HG03103 (cell line): Measurements from ENCODE around the gene FAM50B.

ENCODE experiments used
- ATAC-seq: cut with Tn5 transposase; IDR thresholded peaks from one replicate; pipeline ENCODE4 v1.9.1; 2021; ENCODE audit warnings: low read depth; ENCODE audit not compliant: unreplicated experiment

FAM50B gene

DNA sequence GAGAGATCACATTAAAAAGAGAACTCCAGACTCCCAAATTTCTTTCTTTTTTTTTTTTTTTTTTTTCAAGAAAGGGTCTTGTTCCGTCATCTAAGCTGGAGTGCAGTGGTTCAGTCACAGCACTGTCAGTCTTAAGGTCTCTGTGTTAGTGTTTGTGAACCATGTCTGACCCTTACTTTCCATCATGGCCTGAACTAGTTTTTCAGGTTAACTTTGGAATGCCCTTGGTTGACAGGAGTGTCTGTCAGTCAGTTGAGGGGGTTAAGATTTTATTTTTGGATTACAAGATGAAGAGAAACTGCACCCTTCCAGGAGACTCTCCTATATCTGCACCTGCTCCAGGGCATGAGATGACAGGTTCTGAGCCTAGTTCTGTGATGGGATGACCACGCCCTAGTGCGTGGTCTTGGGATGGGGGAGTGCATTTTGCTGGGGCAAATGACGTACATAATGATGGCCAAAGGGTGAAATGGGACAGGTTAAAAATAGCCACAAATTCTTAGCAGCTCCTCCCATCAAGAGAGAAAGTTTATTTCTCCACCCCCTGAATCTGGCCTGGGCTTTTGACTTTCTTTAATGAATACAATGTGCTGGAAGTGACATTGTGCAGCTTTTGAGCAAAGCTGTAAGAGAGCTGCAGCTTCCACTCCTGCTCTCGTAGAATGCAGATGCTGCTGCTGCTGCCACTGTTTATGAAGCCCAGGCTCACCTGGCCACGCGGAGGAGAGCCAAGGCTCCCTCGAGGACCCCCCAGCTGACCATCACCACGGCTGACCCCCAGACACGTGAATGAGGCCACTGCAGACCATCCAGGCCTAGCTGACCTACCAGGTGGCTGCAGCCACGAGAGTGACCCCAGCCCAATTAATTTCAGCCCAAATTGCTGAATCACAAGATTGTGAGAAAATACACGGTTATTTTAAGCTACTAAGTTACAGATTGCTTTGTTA, 29.7 kb upstream of the FAM50B start:
- ATAC-seq = no peak

DNA sequence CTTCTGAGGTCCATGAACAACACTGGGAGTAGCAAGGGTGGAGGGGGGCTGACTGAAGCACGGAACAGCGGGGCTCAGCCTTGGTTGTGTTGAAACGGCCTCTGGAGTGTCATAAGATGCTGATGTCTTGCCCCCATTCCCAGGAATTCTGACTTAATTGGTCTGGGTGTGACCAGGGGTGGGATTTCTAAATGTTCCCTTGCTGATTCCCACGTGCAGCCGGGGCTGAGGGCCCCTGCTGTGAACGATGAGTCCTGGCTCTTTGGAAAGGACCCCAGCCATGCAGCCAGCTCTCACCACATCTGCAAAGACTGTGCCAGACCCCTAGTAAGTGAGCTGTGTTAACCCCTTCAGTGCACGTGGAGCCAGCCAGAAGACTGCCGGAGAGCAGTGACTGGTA, 28.6 kb upstream of the FAM50B start:
- no peak for ATAC-seq

DNA sequence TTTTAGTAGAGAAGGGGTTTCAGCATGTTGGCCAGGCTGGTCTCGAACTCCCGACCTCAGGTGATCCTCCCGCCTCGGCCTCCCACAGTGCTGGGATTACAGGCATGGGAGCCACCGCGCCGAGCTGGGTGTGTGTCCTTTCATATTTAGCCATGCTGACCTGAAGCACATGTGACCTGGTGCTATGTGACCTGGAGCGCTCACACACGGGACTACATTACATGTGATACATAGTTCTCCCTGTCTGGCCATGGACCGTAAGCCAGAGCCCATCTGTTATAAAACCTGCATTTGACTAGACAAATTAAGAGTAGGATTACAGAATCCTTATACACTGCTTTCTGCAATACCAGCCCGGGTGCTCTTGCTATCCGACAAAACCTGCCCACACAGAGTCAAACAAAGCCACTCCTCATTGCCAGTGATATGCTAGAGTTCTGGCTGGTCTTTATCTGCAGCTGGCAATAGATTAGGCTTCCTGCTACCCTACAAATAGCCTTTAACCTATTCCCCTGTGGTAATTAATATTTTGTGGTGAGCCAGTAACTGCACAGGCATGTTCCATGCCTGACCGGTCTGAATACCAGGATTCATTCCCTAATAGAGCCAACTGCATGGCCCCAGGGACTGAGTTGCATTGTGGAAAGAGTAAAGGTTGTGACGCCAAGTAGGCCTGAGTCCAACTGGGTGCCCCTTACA, 26.3 kb upstream of the FAM50B start:
- no peak for ATAC-seq

DNA sequence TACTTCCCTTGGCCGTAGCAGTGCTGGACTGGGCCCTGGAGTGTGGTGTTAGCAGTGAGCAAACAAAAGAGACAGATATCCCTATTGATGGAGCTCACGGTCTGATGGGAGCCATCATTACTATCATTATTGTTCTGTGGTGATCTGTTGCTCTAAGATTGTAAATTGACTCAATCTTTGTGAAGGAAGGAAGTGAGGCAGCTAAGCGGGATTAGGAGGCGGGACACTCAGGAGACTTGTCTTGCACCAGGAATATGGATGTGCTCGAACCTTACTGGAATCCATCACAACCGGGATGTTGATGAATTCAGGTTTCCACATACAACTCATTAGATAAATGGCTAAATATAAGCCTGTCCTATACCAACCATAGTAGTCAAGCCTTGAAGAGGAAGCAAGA, 25.5 kb upstream of the FAM50B start:
- ATAC-seq = no peak

DNA sequence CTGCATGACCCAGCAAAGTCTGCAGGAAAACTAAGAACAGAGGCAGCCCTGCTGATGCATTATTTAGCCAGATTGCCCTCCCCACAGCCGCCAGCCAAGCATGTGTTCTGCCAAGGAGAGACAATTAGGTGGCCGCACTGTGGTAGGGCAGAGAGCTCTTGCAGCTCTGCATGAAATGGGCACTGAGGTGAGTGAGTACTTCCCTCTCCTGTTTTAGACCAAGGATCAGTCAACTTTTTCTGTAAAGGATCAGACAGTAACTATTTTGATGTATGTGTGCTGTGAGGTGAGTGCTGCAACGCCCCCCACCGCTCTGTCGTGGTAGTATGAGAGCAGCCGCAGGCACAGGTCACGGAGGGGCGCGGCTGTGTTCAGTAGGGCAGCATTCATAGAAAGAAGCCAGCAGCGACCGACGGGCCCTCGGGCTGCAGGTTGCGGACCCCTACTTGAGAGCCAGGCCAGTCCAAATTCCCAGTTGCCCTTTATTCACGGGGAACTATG, 23.8 kb upstream of the FAM50B start:
- ATAC-seq = no peak

DNA sequence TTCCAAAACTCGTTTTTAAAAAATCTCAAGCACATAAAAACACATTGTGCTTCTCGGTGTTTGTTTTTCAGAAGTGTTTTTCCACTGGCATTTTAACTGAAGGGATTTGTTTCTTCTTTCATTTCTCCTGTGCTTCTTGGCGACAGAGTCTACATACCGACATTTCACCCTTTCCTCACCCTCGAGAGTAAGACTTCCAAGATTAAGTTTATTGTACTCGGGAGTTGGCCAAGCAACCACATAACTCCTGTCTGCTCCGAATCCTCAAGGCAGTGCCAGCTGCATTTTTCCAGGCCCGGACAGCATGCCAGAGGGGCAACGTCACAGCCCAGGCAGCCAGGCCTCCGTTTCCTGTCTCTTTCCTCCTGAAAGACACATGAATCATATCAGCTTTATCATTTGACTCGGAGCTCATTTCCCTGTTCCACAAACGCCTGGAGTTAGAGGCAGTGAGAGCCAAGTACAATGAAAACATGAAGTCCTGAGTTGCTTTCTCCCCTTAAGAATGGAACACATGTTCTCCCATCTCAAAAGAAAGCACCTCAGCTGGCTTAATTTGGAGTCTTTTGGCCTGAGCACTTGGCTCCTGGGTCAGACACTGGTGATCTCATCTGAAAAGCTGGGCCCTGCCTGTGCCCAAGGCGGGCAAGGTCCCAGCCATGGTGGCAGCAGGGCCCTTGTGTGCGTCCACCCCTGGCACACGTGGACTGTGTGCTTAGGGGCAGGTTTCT, 23.2 kb upstream of the FAM50B start:
- no peak for ATAC-seq

DNA sequence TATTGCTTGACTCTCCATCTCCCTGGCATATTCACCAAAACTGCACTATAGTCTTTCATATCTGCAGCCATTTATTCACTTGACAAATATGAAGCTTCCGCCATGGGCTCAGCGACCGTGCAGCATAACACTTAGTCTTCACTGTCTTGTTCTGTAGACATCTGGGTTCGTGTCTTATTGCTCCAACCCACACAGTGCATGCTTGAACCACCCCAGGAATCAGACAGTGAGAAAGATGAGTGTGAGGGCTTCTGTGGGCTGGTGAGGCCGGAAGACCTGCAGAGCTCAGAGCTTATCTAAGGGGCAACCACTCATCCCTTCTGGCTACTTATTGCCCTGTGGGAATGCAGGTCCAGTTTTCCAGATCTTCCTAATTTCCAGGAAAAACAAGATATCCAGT, 19.9 kb upstream of the FAM50B start:
- no peak for ATAC-seq

DNA sequence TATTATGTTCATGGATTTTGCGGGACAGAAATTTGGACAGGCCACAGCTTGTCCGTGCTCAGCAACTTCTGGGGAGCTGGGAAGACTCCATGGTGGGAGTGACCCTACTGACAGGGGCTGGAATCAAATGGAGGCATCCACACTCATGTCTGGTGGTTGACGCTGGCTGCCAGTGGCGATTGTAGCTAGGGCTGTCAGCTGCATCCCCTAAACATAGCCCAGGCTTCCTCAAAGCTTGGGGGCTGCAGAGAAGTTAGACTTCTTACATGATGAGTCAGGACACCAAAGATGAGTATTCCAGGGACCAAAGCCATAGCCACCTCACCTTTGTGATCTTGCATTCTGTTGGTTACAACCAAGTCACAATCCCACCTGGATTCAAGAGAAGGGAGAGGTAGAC, 18.4 kb upstream of the FAM50B start:
- ATAC-seq = no peak

DNA sequence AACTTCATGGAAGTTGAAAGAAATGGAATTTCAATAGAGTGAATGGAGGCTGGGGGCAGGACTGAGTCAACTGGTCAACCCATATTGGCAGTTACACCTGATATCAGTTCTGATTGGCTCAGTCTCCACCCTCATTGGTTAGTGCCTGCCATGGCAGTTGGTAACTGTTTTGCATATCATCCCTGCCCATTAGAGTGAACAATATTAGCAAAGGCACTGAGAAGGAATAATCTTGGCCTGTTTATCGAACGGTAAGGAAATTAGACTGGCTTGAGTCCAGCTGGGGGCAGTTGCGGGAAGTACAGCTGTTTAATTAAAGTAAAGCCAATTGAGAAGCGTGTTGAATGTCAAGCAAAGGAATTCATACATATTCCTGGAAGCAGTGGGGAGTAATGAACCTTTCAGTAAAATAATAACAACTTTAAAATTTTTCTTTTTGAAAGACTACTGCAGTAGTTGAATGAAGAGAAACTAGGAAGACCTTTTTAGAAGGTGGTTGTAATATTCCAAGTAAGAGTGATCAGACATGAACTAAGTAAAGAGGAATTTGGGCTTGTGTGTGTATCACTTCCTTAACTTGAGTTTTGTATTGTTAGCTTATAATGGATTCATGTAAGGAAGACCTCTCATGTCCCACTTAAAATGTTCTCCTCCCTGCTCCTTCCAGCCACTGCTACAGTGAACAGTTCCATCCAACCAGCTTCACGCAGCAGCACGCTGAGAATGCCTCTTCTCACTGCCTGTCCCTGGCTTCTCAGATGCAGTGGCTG, 17.2 kb upstream of the FAM50B start:
- no peak for ATAC-seq

DNA sequence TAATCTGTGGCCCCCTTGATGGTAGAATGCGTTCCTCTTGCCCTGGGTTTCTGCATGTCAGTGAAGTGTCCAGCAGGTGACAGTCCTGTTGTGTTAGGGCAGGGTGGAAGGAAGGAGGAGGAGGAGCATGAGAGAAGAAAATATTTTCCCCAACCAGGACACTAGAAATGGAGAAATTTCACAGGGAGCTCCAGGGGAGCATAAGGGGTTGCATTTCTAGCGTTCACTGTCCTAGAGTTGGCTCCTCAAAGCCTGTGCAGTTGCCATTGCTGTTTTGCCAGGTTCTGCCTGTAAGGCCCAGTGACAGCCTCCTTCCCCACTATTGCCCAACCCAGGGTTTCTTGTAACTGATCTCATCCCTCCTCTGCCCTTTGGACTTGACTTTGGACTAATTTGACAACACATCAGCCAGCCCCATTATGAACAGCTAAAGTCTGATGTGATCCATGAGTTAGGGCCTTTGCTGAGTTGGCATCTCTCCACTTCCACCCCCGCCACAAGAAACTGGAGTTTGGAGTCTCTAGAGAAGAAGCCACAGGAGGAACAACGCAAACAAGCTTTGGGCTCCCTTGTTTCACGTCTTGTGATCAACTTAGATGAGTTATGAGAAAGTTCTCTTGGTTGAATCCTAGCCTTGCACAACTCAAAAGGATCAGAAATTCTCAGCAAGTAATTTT, 14.0 kb upstream of the FAM50B start:
- no peak for ATAC-seq

DNA sequence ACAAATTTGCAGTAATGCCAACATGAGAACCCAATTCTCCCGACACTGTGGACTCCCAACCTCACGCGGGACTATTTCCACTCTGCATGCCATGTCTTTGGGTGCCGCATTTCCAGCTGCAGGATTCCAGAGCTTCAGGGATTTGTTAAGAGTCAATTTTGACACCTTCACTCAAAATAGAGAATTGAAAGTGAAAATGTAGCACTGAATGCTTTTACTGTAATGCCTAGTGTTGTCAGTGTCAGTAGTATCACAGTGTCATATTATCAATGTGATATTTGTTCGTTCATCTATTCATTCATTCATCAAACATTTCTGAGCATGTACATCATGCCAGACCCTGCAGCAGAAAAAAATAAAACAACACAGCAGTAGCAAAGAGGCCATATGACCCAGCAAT, 13.4 kb upstream of the FAM50B start:
- ATAC-seq = no peak

DNA sequence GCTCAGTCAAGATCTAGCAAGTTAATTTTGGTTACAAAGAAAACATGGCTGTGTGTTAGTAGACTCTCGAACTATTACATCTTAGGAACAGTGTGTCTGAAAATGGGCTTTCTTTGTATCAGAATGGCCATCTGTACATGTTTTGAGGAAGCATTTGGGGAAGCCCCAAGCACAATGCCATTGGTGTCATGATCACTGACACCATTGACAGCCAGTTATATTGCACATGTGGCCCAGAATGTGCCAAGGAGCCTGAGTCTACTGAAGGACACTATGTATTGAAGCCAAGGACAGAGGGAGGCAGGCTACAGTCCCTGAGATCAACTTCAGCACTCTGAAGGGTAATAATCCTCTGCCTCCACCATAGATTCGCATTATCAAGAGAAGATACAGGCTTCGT, 12.6 kb upstream of the FAM50B start:
- no peak for ATAC-seq

DNA sequence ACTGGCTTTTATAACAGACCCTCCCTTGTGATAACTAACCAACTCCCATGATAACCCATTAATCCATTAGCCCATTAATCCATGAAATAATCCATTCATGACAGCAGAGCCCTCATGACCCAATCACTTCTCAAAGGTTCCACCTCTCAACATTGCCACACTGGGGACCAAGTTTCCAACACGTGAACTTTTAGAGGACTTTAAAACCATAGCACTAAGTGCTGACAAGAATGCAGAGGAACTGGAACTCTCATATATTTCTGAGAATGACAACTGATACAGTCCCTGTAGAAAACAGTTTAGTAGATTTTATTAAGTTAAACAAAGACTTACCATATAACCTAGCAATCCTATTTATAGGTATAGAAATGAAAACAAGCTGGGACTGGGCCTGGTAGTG, 11.4 kb upstream of the FAM50B start:
- ATAC-seq = no peak

DNA sequence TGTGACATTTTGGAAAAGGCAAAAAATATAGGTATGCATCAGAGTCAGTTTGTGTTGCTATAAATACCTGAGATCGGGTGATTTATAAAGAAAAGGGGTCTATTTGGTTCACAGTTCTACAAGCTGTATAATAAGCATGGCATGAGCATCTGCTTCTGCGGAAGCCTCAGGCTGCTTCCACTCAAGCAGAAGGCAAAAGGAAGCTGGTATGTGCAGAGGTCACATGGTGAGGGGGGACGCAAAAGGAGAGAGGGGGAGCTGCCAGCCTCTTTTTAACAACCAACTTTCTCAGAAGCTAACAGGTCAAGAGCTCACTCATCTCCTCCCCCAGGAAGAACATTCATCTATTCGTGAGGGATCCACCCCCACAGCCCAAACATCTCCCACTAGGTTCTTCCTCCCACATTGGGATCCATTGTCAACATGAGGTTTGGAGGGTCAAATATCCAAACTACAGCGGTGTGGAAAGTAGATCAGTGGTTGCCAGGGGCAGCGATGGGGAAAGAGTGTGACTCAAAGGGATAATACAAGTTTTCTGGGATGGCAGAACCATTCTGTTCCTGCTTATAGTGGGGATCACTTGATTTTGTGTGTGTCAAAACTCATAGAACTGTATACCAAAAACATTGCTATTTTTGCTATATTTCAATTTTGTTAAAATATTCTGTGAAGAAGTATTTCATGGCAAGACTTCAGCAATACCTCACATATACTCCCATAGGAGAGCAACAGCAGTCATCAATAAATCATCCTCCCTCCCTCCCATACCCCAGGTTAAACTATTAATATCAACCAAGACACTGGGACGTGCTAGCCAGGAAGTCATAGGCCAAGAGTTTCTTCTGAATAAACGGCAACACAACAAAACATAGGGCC, 9.9 kb upstream of the FAM50B start:
- no peak for ATAC-seq

DNA sequence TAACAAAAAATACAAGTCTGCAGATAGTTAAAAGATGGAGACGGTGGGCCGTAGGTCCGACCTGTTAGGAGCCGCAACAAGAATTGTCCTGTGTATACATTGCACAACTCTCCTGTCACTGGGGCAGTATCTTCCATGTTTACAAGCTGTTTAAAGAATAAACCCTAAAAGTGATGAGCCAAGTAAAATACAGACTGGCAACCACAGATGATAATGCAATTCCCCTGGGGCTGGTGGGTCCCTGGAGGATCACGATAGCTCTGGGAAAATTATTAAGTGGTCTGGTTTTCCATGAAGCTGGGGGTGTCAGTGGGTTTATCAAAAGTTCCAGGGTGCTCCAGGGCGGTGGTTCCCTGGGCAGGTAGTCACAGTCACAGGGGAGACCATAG, 8.1 kb upstream of the FAM50B start:
- no peak for ATAC-seq

DNA sequence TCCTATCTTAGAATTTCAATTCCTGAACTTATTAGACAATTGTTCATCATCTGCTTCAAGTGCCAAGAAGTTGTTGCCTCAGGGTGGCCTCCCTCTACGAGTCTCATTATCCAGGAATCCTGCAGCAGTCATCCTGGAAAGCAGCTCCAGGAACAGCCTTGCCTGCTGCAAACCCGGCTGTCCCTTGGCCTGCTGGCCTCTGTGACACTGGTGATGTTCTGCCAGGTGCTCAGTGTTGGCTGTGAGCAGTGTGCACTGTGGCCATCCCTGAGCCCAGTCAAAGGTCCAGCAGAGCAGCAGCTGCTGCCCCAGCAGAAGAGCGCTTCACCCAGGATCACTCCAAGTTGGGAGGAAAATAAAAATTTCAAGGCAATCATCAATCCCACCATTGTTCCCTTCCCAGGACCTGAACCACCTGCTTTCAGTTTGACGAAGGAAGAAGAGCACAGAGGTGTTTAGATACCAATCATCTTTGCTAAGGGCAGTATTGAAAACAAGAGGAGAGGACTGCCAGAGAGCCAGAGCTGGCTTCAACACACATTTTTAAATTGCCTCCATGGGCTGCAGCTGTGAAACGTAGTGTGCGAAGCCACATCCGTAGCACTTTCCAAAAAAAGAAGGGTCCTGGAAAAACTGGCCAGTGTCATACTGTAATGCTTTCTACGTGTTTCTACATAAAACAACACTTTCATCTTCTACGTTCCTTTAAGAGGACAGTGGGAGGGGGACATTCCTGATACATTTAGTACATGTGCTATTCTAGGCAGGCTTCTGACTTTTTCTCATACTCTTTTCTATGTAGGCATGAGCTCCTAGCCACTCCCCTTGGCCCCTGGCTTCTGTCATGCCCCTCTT, 7.2 kb upstream of the FAM50B start:
- no peak for ATAC-seq

DNA sequence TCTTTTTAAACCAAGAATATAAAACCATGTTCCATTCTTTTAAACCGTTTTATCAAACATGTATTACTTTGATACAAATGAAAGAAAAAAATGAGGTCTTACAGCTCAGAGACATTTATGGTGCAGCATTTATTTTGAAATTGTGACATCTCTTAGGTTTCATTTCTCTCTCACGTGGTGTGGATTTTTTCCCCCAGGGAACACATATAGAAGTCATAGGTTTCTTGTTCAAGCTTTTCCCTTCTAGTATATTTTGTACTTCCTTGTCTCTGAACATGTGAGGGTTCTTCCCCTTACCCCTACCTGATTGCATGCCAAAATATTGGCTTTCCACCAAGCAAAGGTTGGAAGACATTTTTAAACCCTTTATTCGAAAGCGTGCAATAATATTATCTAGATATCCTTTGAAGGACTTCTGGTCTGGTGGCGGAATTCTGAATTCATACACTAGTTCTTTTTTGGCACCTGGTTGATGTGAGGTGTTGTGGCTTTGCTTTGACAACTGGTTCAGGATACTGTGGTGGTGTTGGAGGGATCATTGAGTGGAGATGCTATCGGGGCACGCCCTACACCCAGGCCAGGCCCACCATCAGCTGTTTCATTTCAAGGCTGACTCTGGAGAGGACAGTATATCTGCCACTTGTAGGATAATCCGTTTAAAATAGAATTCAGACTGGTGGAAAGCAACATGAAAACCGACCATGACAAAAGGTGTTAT, 5.6 kb upstream of the FAM50B start:
- ATAC-seq = no peak
